WTC11 (cell line): ENCODE data around the gene MID2. TPM values are rescaled to one million over a fixed set of nuclear protein-coding genes. Genes with fewer than 3 reads are reported as not detected.

Source experiments
- ATAC-seq: fragments of 200-7000 bp; cut with Tn5 transposase; 2 replicates; pipeline ENCODE4 v1.10.0; 2021; ENCODE audit warnings: mild to moderate bottlenecking, moderate library complexity
- CTCF ChIA-PET: fragments of 300-600 bp; sonication (Branson Sonifier 250); formaldehyde crosslinking; loops from one replicate; lab custom pipeline; 2021; ENCODE audit warnings: antibody characterized with exemption; lab: Charles Lee
- POLR2A ChIA-PET: fragments of 350-600 bp; sonication (Branson Sonifier 250); formaldehyde crosslinking; loops from one replicate; lab custom pipeline; 2021; ENCODE audit warnings: antibody characterized with exemption; lab: Charles Lee
- DNase-seq: peaks from one replicate; pipeline ENCODE4 v3.0.0; 2021; ENCODE audit warnings: low spot score
- H3K27ac Mint-ChIP-seq: 2 replicates; pipeline ENCODE4 v1.8.0; 2021; ENCODE audit warnings: mixed read lengths
- H3K27me3 Mint-ChIP-seq: 2 replicates; pipeline ENCODE4 v1.8.0; 2021; ENCODE audit warnings: low read depth, mild to moderate bottlenecking, moderate library complexity, mixed read lengths
- H3K36me3 Mint-ChIP-seq: 2 replicates; pipeline ENCODE4 v1.8.0; 2021; ENCODE audit warnings: mixed read lengths
- H3K4me1 Mint-ChIP-seq: 2 replicates; pipeline ENCODE4 v1.8.0; 2022; ENCODE audit warnings: mixed read lengths
- H3K4me3 Mint-ChIP-seq: 2 replicates; pipeline ENCODE4 v1.8.0; 2021; ENCODE audit warnings: mild to moderate bottlenecking, moderate library complexity, mixed read lengths
- H3K9me3 Mint-ChIP-seq: 2 replicates; pipeline ENCODE4 v1.8.0; 2021; ENCODE audit warnings: mixed read lengths
- ARID4B ChIP-seq: sonication (generic); formaldehyde crosslinking; IDR thresholded peaks from 2 replicates; pipeline ENCODE4 v1.8.0; 2023; ENCODE audit warnings: missing genetic modification reagents, mild to moderate bottlenecking, borderline replicate concordance
- CBFB ChIP-seq: sonication (generic); formaldehyde crosslinking; IDR thresholded peaks from 2 replicates; pipeline ENCODE4 v1.8.1; 2022; ENCODE audit warnings: mild to moderate bottlenecking, low read depth, missing genetic modification reagents
- CTCF ChIP-seq: fragments of 200-600 bp; IDR thresholded peaks from 2 replicates; pipeline ENCODE4 v1.8.0; 2022; ENCODE audit warnings: antibody characterized with exemption
- ERG ChIP-seq: fragments of 250-450 bp; sonication (Bioruptor Pico); IDR thresholded peaks from 2 replicates; pipeline ENCODE4 v1.8.0; 2021; ENCODE audit warnings: mild to moderate bottlenecking
- FOXJ3 ChIP-seq: sonication (generic); formaldehyde crosslinking; IDR thresholded peaks from 2 replicates; pipeline ENCODE4 v1.9.0; 2021; ENCODE audit warnings: missing genetic modification reagents, mild to moderate bottlenecking, borderline replicate concordance
- FOXP4 ChIP-seq: sonication (generic); formaldehyde crosslinking; IDR thresholded peaks from 2 replicates; pipeline ENCODE4 v1.8.0; 2022; ENCODE audit warnings: mild to moderate bottlenecking, missing genetic modification reagents
- JUN ChIP-seq: sonication (generic); formaldehyde crosslinking; IDR thresholded peaks from 2 replicates; pipeline ENCODE4 v1.8.0; 2023; ENCODE audit warnings: mild to moderate bottlenecking, missing genetic modification reagents
- MAX ChIP-seq: sonication (generic); formaldehyde crosslinking; IDR thresholded peaks from 2 replicates; pipeline ENCODE4 v1.8.0; 2022; ENCODE audit warnings: mild to moderate bottlenecking, missing genetic modification reagents
- NFE2L1 ChIP-seq: sonication (generic); formaldehyde crosslinking; IDR thresholded peaks from 2 replicates; pipeline ENCODE4 v1.8.1; 2023; ENCODE audit warnings: missing genetic modification reagents
- NR1H2 ChIP-seq: sonication (generic); formaldehyde crosslinking; IDR thresholded peaks from 2 replicates; pipeline ENCODE4 v1.9.0; 2021; ENCODE audit warnings: mild to moderate bottlenecking, moderate library complexity, missing genetic modification reagents
- OVOL2 ChIP-seq: fragments of 250-450 bp; sonication (Bioruptor Pico); IDR thresholded peaks from 2 replicates; pipeline ENCODE4 v1.9.0; 2021; ENCODE audit warnings: mild to moderate bottlenecking, borderline replicate concordance
- PREB ChIP-seq: sonication (generic); formaldehyde crosslinking; IDR thresholded peaks from 2 replicates; pipeline ENCODE4 v1.8.1; 2022; ENCODE audit warnings: mild to moderate bottlenecking, missing genetic modification reagents, moderate library complexity, borderline replicate concordance
- TP53 ChIP-seq: sonication (generic); formaldehyde crosslinking; IDR thresholded peaks from 2 replicates; pipeline ENCODE4 v1.8.1; 2023; ENCODE audit warnings: mild to moderate bottlenecking, missing genetic modification reagents
- ZNF138 ChIP-seq: sonication (generic); formaldehyde crosslinking; conservative IDR thresholded peaks from 2 replicates; pipeline ENCODE4 v1.8.1; 2022; ENCODE audit warnings: mild to moderate bottlenecking, moderate library complexity, missing genetic modification reagents
- ZNF219 ChIP-seq: sonication (generic); formaldehyde crosslinking; IDR thresholded peaks from 2 replicates; pipeline ENCODE4 v1.8.0; 2023; ENCODE audit warnings: missing genetic modification reagents, mild to moderate bottlenecking, borderline replicate concordance
- ZNF425 ChIP-seq: fragments of 250-450 bp; sonication (Bioruptor Pico); conservative IDR thresholded peaks from 2 replicates; pipeline ENCODE4 v1.9.0; 2021; ENCODE audit warnings: mild to moderate bottlenecking
- total RNA-seq: library from RNA; stranded (reverse); gene quantifications from 3 replicates; pipeline ENCODE4 v1.2.3, GENCODE V29; 2021

Gene MID2
- total RNA-seq, 1 experiment from 2014 or later: 6.4 TPM

- TF ChIP-seq FOXJ3 (CRISPR knock-in tag) (no peak), ZNF219 (no peak), ERG (no peak), NFE2L1 (no peak), NR1H2 (CRISPR knock-in tag) (no peak), MAX (no peak)
These were observed 35.4 kb downstream of the MID2 start (continued) for GRCh38 chrX:107861056-107861455.

- TF ChIP-seq OVOL2 (CRISPR knock-in tag) (no peak), ARID4B (no peak), CBFB (CRISPR knock-in tag) (no peak), CTCF (no peak), ZNF138 (CRISPR knock-in tag) (no peak), ZNF425 (CRISPR knock-in tag) (no peak), JUN (no peak), TP53 (CRISPR knock-in tag) (no peak), FOXP4 (no peak), PREB (CRISPR knock-in tag) (no peak)
- H3K4me3 Mint-ChIP-seq: no peak overlapping the region
- peaks cover 3% of the 10 kb centered on the region; the same call in 1 of the 2 replicates for H3K9me3 Mint-ChIP-seq
- no peaks in the 10 kb centered on the region; the same call in 1 of the 2 replicates for H3K27me3 Mint-ChIP-seq
- H3K36me3 Mint-ChIP-seq: no peaks in the 10 kb centered on the region
- H3K4me1 Mint-ChIP-seq: no peaks in the 10 kb centered on the region
- ChIA-PET CTCF (interaction anchor here (0.7 to 1.3 kb wide), 4 partner anchors 21 to 94 kb away, joined by 3 to 4 read pairs (median 3); partner anchors contain the start of gene NCBP2L), POLR2A (no interaction called here)
- DNase-seq: peak; percentile 12
- ATAC-seq: peak; percentile 41; the same call in 1 of the 2 replicates
- no peak overlapping the region for H3K27ac Mint-ChIP-seq
These were observed 45.5 kb downstream of the MID2 start for GRCh38 chrX:107871136-107871535.
